Measurements from ENCODE around the gene ELOVL6.

Gene ELOVL6

GRCh38 chr4:110025718-110026117 lies 172.7 kb downstream of the ELOVL6 start:
- no peak for DNase-seq (ENCODE audit: low read depth)

DNA sequence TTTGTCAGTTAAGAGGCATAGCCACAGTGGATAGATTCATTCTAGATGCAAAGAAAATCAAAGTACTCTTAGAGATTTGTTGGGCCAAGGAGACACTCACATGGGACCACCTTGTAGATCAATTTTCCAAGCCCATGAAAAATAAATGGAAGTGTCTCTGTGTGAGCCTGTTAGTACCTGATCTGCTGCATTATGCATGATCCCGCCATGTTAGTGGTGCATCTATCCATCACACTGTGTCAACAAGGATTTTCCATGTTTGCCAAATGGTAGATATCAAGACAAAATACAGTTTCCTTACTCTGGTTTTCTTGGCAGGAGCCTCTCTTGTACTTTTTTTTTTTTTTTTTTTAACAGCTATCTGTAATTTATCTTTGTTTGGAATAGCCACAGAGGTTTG lies 173.4 kb downstream of the ELOVL6 start:
- DNase-seq (ENCODE audit: low read depth), result no peak

DNA sequence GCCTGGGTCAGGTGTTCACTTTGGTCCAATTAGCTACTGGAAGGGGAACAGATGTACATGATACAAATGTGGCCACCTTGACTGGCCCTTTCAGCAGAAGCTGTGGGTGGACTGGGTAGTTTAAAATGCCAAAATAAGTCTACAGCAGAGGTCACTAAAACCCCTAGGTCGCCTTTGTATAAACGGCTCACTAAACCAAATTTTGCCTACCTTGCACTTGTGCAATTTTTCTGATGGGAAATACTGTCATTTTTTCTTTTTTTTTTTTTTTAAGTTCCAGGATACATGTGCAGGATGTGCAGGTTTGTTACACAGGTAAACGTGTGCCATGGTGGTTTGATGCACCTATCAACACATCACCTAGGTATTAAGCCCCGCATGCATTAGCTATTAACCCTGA lies 176.0 kb downstream of the ELOVL6 start:
- DNase-seq (ENCODE audit: low read depth), result no peak

GRCh38 chr4:110020646-110021443 lies 177.6 kb downstream of the ELOVL6 start:
- DNase-seq (ENCODE audit: low read depth), result no peak

DNA sequence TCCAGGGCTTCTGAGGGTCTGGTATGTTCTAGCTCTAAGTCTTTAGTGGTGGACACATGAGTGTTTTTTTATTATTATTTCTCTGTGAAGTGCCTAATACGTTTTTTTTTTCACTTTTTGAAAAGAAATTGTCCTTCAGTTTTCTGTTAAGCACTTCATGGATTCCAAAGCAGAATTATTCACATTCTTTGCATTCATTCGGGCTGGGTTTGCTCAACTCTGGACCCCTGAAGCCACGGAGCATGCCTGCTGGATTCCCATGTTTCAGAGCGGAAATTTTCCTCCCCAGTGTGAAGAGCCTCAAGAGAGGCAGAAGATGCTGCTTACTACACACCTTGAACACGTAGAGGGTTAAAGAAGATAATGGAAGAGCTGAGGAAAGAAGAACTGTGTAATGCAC lies 178.3 kb downstream of the ELOVL6 start:
- DNase-seq (ENCODE audit: low read depth), result no peak

DNA sequence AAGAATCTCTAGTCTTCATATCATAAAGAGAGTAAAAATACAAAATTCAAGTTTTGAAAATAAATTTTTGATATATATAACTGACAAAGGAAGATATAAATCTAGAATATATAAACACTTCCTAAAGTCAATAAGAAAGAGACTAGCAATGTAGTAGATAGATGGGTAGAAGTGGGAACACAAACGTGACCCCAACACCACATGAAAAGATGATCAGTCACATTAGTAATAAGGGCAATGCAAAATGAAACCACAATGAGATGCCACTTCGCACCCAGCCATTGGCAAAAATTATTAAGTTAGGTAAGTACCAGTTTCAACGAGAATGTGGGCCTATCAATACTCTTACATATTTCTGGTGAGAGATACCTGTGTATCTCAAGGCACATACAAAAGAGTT lies 179.3 kb downstream of the ELOVL6 start:
- DNase-seq (ENCODE audit: low read depth), result no peak

- no peak for DNase-seq (ENCODE audit: low read depth)
Measured at GRCh38 chr4:110014233-110014632, 184.2 kb downstream of the ELOVL6 start.

DNA sequence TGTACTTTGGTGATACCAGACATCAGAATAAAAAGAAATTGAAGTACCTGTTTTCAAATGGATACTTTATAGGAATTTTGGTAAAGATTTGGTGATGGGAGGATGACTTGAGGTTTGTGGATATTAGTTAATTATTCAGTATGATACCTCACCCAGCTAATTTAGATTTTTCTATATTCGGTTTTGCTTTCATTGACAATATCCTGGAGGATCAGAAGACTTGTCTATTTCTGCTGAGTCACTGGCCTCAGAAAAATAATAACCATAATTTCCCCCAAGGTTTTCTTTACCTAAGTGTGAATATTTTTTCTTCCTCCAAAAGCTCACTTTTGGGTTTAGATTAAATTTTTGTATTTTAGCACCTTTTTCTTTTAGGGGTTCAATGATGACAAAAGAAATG lies 185.5 kb downstream of the ELOVL6 start:
- no peak for DNase-seq (ENCODE audit: low read depth)

DNA sequence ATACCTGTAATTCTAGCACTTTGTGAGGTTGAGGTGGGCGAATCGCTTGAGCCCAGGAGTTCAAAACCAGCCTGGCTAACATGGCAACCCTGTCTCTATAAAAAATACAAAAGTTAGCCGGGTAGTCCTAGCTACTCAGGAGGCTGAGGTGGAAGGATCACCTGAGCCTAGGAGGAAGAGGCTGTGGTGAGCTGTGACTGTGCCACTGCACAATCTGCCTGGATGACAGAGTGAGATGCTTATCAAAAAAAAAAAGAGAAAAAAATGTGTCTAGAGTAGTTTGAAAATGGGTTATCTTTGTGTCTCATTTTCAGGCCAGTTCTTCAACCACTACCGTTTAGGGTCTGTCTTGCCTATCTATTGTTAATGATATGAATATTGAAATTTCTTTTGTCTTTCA lies 187.6 kb downstream of the ELOVL6 start:
- no peak for DNase-seq (ENCODE audit: low read depth)

DNA sequence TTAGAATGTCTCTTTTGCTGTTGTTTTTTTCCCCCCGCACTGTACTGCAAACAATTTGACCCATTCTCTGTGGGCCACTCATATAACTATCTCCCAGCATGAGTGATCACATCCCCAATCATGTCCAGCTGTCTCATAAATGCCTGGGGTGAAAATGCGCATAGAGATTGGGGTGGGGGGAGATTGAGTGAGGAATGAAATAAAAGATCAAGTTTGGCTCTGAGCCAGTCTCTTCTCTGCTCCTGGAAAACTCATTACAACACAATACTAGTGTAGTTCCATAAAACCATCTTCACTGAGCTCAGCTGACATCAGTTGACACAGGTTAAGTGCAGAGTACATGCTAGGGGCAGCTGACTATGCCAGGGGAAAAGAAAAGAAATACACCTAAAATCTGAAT lies 188.9 kb downstream of the ELOVL6 start:
- DNase-seq (ENCODE audit: low read depth), result no peak

GRCh38 chr4:110008540-110008939 lies 189.9 kb downstream of the ELOVL6 start:
- DNase-seq (ENCODE audit: low read depth), result no peak

GRCh38 chr4:110007217-110007616 lies 191.2 kb downstream of the ELOVL6 start:
- no peak for DNase-seq (ENCODE audit: low read depth)

GRCh38 chr4:110005461-110006056 lies 192.9 kb downstream of the ELOVL6 start:
- DNase-seq (ENCODE audit: low read depth), result no peak

DNA sequence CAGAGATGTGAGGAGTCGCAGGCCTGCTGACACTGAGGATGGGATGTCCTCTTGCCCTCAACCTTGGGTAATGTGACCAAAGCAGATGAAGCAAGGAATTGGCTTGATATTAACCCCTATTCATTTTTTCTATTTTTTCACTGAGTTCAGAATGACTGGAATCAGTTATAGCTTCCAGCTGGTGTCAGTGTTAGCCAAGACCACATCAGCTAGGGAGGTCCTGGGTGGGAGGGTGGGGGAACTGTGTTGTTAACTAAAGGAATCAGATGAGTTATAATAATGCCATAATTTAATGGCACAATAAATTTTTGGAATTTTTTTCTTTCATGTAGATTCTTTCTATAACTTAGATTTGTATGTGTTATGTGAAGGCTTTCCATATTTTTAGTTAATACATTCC lies 193.9 kb downstream of the ELOVL6 start:
- no peak for DNase-seq (ENCODE audit: low read depth)

- DNase-seq (ENCODE audit: low read depth), result no peak
Measured at GRCh38 chr4:110003401-110004187, 194.8 kb downstream of the ELOVL6 start.

GRCh38 chr4:110002326-110002725 lies 196.1 kb downstream of the ELOVL6 start:
- no peak for DNase-seq (ENCODE audit: low read depth)

- no peak for DNase-seq (ENCODE audit: low read depth)
Measured at GRCh38 chr4:109999585-109999912, 198.9 kb downstream of the ELOVL6 start.

DNA sequence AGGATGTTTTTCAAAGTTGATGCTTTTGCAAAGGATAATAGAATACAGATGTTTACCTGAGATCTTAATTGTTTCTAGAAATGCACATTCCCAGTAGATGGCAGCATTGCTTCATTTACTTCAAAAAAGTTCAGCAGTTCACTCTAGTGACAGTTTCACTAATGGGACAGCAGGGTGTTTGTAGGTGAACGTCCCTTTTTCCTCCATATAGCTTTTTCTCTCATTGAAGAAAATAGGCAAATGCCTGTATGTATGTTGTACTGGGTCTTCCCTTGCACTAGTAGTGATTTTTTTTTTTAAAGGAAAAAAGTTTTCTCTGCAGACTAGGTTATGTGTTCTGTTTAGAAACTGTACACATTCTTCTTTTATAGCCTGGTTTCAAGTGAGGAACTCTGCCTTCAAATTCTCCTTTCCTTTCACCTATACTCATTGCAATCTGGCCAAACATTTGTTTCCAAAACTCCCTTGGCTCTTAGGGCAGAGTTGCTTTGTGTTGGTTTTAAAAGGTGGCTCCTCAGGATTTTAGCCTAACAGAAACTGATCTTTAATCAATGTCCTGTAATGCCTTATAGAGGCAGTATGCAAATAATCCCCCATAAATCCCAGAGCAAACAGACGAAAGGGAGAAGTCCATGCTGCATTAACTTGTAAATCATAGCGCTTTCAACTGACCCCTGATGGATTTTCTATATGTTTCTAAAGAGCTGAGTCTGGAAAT lies 199.4 kb downstream of the ELOVL6 start:
- DNase-seq (ENCODE audit: low read depth), result no peak

GRCh38 chr4:109996526-109996925 lies 201.9 kb downstream of the ELOVL6 start:
- no peak for DNase-seq (ENCODE audit: low read depth)
